GM18909 (cell line): ENCODE measurements around the gene PDZD4.
"Not testable (repeated sequence)": the region's sequence is repeated elsewhere in the genome, so short reads cannot be mapped to it uniquely, and the experiment has no call there.

ENCODE experiments used
- ATAC-seq: cut with Tn5 transposase; IDR thresholded peaks from one replicate; pipeline ENCODE4 v1.9.1; 2021; ENCODE audit warnings: mild to moderate bottlenecking; ENCODE audit not compliant: unreplicated experiment, poor library complexity

PDZD4 gene

DNA sequence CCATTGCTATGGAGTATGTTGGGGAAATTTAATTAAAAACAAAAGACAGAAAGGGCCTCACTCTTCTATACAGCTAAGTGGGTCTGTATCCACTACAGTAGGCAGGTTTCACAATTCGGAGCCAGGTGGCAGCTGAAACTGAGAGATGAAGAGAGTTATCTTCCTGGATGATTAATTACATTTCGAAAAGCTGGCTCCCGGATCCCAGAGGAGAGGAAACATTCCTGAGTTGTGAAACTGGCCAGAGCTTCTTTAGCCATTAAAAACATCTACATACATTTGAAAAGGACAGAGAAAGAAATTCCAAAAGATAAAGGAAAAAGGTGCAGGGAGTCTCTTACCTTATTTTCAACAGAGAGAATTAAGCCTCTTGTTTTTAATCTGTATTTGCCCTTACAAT, 15.5 kb upstream of the PDZD4 start:
- no peak for ATAC-seq

DNA sequence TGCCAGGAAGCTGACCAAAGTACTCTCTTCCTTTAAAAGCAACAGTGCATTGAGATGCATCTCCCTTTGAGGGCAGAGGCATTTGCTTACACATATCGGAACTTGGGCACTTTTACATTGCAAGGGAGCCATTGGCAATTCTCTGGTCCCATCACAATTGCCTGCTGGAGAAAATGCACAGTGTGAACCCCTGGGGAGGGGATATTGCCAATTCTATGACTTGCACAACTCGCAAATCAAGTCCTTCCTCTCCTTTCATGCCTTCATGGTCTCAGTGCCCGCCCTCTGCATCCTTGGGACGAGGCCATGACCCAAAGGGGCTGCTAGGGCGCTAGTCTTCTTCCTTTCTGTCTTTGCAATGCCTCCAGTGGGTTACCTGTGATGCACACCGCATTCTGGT, 14.9 kb upstream of the PDZD4 start:
- no peak for ATAC-seq

DNA sequence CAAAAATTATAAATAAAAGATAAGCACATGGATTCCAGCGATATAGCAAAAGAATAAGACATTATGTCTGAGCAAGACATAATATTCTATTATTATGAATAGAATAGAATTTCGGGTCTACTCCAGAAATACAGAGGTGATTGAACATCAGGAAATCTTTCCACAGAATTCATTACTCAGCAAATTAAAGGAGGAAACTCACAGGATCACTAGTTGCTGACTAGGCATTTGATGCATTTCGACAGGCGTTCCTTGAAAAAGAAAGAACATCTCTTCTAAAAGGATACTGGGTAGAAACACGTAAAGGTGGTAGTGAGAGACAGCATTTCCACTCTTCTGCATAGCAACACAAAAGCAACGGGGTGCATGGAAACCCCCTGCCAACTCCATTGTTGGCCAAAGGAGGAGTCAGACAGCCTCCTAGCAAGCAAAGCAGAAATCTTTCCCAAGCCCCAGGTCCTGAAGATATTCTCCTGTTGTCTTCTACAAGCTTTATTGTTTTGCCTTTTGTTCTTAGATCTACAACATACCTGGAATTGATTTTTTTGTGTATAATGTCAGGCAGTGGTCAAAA, 14.3 kb upstream of the PDZD4 start:
- ATAC-seq, result no peak

DNA sequence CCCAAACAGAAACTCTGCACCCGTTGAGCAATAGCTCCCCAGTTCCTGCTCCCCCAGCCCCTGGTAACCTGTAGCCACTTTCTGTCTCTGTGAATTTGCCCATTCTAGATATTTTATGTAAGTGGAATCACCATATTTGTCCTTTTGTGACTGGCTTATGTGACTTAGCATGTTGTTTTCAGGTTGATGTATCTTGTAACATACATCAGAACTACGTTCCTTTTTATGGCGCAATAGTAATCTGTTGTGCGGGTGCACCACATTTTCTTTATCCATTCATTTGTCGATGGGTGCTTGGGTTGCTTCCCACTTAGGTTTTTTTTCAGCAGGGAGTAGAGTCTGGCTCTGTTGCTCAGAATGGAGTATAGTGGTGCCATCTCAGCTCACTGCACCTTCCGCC, 6.6 kb upstream of the PDZD4 start:
- ATAC-seq, result no peak

DNA sequence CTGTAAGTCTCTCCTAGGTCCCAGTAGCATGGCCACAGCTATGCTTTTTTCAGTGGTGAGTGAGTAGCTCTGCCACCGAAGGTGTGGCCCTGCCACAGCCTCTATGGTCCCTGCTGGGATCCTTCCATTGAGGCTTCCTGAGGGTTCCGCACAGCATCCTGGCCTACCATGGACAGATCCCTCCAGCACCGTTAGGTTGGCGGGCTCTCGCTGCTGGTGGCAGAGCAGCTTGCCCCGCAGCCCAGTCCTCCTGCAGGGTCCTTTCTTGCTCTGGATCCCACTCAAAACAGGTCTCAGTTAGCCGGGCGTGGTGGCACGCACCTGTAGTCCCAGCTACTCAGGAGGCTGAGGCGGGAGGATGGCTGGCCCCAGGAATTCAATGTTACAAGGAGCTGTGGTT, 2.4 kb upstream of the PDZD4 start:
- ATAC-seq, result no peak

DNA sequence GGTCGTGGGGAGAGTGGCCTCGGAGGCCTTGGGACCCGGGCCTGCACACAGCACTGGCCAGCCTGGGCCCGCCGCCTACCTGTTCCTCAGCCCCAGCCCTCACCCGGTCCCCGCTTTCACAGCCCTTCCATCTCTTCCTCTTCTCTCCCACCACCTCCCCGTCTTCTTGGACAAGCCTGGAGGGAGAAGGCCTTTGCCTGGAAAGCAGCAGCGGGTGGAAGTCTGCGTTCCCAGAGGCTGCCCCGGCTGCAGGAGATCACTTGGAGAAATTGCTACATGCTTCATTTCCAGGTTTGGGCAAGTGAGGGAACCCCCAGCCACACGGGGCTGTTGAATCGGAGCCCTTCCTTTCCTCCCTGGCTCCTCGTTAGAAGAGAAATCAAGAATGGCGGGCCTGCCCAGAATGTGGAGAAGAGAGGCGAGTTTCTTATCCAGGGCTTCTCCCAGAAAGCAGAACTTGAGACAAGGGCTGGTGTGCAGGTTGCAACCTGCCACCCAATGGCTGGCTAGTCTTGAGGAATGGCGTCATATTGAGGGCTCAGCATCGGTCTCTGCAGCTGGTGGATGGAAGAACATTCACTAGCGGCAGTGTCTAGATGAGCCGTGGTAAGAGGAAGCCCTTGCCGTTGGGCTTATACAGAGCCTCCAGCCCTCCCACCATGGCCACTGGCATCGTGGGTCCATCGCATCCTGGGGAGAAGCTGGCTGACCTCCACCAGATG, 1.2 kb upstream of the PDZD4 start:
- no peak for ATAC-seq

DNA sequence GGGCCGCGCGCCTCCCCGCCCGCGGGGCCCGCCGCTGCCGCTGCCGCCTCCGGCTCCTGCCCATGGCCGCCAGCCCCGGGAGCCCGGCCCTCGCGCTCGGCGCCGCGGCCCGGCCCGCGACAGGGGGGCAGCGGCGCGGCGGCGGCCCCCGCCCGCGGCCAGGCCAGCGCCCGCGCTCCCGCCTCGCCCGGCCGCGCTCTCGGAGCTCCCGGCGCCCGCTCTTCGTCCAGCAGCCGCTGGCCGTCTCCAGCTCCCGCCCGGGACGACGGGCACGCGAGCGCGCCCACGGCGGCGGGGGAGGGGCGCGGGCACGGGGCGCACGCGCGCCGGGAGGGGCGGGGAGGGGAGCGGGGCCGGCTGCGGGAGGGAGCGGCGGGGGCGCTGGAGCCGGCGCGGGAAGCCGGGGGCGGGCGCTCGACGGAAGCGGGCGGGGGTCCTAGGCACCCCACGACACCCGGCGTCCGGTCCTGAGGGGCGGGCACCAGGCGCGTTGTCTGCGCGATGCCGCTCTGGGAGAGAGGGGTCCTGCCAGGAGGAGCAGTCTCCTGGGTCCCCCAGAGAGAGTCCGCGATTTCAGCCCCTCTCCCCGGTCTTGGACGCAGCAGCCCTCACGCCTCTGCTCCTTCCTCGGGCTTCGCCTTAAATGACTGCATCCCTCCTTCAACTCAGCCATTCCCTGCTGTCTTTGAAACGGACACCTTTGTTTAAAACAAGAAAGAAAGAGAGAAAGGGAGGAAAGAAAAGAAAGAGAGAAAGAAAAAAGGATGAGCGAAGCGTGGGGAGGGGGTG, 490 bp upstream of the PDZD4 start:
- no peak for ATAC-seq

DNA sequence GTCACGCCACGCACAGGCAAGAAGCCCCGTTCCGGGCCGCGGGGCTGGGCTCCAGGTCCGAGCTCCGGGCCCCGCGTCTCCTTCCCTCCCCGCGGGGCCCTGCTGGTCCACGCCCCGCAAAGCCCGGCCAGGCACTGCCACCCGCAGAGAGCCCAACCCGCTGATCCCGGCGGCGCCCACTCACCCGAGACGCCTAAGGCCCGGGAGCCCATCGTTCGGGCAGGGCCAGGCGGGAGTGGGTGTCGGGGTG, 870 bp downstream of the PDZD4 start:
- no peak for ATAC-seq

DNA sequence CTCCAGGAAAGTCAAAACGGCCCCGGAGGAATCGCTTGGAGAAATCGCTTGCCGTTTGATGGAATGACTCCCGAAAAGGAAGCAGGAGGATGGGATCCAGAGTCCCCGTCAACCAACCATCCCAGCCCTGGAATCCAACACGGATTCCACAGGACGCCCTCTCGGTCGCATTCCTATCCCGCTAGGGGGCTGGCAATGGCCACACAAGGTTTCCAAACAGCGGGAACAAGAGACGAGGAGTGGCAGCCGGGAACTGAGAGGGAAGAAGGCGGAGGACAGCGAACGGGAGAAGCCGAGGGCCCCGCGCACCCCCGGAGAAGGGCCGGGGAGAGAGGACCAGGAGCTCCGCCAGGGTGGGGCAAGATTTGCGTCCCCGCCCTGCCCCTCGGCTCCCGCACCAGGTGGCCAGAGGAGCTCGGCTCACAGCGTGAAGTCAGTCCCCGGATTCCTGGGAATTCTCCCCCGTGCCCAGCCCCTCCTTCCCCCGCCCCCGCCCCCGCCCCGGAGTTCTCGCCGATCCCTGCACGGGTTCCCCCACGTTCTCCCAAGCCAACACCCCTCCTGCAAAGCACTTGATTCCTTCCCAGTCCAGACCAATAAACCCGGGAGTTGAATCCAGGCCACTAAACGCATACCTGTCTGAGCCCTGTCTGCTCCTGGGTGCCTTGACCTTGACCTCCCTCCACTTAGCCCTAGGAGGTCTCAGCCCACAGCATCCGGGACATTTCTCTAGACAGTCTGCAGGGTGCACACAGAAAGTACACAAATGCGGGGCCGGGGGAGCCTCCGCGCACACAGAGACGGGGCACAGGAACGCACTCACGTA, 1.4 kb downstream of the PDZD4 start:
- ATAC-seq, result no peak

DNA sequence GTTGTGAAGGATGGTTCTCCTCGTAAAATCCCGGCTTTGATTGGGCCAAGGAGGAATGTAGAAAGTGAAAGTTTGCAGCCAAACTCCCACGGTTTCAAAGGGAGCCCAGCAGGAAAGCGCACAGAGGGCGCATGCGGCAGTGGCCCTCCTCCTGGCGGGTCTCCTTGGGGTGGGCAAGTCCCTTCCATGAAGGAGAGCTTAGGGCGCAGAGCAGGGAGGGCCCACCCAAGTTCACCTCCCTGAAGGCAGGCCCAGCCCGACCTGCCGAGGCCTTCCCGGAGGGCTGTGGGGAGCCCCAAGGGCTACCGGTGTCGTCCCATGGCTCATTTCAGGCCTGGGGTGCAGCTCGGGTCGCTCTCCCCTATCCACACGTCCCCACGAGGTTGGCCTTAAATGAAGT, 2.0 kb downstream of the PDZD4 start:
- no peak for ATAC-seq

DNA sequence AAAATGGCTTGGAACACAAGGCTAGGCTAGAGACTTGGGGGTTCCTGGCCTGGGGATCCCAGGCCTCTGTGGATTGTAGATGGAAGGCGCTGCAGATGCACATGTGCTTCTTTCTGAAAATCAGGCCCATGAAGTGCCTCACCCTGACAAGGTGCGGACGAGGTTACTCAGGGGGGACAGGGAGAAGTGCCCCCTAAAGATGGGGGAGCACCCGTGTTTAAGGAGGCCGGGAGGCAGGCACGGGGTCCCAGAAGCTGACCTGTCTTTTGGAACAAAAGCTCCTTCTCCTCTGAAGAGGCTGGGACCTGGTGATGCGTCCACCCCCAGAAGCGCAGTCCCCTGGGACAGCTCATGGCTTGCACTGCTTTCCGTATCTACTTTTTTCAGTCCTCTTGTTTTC, 2.4 kb downstream of the PDZD4 start:
- no peak for ATAC-seq

DNA sequence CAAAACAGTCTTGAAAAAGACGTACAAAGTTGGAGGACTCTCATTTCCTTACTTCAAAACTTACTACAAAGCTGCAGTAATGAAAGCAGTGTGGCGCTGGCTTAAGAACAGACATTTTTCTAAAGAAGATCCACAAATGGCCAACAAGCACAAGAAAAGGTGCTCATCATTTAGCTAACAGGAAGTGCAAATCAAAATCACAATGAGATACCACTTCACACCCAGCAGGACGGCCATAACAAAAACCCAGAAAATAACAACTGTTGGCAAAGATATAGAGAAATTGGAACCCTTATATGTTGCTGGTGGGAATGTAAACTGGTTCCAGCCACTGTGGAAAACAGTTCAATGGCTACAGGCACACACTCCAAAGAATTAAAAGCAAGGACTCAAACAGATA, 3.3 kb downstream of the PDZD4 start:
- no peak for ATAC-seq

DNA sequence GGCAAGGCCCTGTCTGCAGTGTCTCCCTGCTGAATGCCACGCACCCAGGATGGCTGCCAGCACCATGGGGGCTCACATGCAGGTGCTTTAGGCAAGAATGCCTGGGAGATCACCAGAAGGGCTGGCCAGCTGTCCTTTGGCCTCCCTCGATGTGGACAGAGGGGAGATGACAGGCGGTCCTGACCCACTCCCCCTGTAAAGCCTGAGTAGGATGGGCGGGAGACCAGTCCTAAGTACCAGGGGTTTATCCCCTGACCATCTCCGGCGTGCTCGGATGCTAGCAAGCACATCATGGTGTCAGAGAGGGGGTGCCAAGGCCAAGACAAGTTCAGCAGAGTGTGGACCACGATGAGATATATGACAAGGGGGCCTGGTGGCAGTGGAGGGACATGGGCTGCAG, 5.3 kb downstream of the PDZD4 start:
- no peak for ATAC-seq

DNA sequence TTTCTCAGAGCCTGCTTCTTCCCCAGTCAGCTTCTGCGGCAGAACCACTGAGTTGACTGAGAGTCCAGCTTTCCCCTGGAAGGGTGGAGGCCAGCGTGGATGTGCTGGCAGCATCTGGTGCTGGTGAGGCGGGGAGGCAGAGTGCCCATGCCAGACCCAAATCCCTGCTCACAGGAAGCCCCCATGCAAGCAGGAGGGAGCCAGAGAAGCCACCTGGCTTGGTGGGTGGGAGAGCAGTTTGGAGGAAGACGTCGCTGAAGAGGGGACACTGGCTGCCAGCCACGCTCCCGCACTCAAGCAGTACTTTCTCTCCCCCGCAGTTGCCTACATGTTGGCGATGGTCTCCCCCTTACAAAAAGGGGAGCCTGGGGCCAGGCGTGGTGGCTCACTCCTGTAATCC, 6.0 kb downstream of the PDZD4 start:
- ATAC-seq, result no peak

DNA sequence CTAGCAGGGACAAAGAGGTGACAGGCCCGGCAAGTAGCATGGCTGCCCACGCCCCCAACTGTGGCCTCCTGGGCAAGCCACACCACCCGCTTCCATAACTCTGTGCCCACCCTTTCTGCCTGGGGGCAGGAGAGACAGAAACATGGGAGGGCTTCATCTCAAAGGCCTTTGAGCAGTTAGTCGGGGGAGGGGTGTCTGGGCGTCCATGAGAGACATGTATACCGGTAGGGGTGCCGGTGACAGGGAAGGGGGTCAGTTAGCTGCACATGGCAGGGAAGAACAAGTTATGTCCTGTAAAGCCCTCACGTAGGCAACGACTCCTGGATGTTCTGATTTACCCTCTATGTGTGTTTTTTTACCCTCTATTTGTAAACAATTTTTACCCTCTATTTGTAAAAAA, 9.3 kb downstream of the PDZD4 start:
- no peak for ATAC-seq

DNA sequence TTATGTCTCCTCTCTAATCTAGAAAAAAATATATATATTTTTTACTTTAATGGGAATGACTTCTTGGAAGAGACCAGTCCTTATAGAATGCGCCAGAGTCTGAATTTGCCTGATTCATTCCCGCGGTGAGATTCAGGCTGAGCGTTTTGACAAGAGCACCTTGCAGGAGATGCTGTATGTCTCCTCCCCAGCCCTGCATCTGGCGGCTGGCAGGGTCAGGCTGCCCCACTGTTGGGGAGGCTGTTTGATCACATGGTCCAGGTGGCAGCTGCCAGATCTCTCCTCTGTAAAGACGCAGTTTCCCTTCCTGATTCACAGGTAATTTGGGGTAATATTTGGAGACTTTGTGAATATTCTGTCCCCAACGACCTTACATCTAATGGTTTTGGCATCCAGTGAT, 9.7 kb downstream of the PDZD4 start:
- no peak for ATAC-seq

DNA sequence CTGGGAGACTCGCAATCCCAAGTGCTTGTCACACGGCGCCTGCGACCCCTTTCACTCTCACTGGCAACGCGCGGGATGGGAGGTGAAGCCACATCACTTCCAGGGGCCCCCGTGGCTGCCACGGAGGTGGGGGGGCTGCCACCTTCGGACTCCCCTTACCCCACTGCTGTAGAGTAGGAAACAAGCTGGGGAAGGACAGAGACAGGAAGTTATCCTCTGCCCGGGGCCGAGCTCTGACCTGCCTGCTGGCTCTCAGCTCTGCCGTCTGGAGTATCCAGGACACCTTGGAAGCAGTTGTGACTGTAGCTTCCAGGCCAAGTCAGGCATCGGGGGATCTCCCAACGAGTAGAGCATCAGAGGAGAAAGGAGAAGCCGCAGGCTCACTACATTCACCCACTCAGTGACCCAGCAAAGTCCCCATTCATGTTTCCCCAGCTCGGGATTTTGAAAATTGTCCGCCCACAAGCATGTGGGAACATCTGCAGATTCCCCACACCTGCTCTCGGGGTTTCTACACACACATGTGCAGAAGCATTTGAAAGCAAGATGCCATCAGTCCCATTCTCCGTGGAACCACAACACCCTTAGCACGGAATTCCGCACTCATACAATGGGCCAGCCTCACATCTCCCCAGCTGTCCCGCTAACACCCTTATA, 10.8 kb downstream of the PDZD4 start:
- ATAC-seq, result no peak

DNA sequence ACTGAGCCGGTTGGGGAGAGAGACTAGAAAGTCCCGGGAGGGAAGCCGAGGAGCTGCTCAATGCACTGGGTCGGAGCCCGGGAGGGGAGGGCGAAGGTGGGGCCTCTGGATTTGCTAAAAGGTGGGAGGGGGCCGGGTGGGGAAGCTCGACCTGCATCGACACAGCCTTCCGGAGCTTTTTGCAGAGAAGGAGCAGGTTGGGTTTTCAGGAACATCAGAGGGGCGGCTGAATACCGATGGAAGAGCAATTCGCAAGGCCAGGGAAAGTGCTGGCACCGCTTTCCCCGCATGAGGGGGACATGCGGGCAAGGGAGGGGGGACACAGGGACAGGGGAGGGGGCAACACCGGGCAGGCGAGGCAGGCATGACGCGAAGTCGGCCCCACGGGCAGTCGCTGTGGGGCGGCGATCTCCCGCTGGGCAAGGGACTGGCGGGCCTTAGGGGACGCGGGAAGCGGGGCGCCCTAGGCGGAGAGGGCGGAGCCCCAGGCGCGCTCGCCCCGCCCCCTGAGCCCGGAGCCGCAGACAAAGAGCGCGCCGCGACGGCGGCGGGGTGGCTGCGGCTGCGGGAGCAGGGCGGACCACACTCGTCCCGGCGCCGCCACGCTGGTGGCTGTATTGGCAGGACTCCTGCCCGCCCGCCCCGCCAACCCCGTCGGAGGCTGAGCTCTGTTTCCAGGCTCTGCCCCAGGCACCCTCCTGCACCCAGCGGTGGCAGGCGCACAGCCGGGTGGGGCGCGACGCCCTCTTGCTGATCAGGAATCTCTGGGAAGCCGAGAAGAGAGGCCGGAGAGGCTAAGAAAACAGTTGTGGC, 11.6 kb downstream of the PDZD4 start:
- ATAC-seq, result no peak

DNA sequence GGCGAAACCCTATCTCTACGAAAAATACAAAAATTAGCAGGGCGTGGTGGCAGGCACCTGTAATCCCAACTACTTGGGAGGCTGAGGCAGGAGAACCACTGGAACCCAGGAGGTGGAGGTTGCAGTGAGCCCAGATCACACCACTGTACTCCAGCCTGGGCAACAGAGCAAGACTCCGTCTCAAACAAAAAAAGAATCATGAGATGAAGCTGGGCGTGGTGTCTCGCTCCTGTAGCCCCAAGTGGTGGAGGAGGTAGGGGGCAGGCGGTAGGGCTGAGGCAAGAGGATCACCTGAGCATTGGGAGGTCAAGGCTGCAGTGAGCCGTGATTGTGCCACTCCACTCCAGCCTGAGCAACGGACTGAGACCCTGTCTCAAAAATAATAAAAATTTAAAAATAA, 12.3 kb downstream of the PDZD4 start:
- not testable (repeated sequence) for ATAC-seq
